HEK293T (cell line): Measurements from ENCODE around the gene SERTAD2.

Experiments
- CTBP1 ChIP-seq: fragments of 450-650 bp; IDR thresholded peaks from 2 replicates; pipeline ENCODE4 v1.6.1; 2016; ENCODE audit warnings: borderline replicate concordance
- ELF4 ChIP-seq: fragments of 450-650 bp; IDR thresholded peaks from 2 replicates; pipeline ENCODE4 v1.6.1; 2017; ENCODE audit warnings: antibody characterized with exemption
- FOXA1 ChIP-seq: fragments of 450-650 bp; IDR thresholded peaks from 2 replicates; pipeline ENCODE4 v1.6.1; 2016; ENCODE audit warnings: mild to moderate bottlenecking
- FOXM1 ChIP-seq: fragments of 450-650 bp; IDR thresholded peaks from 2 replicates; pipeline ENCODE4 v1.6.1; 2017; ENCODE audit warnings: mild to moderate bottlenecking, borderline replicate concordance
- LEF1 ChIP-seq: fragments of 450-650 bp; IDR thresholded peaks from 2 replicates; pipeline ENCODE4 v1.6.1; 2017; ENCODE audit warnings: mild to moderate bottlenecking, borderline replicate concordance
- NFRKB ChIP-seq: fragments of 450-650 bp; IDR thresholded peaks from 2 replicates; pipeline ENCODE4 v1.6.1; 2016; ENCODE audit warnings: mild to moderate bottlenecking, moderate library complexity
- PKNOX1 ChIP-seq: fragments of 450-650 bp; IDR thresholded peaks from 2 replicates; pipeline ENCODE4 v1.6.1; 2016
- SP1 ChIP-seq: fragments of 450-650 bp; IDR thresholded peaks from 2 replicates; pipeline ENCODE4 v1.6.1; 2017
- SUZ12 ChIP-seq: fragments of 450-650 bp; IDR thresholded peaks from 2 replicates; pipeline ENCODE4 v1.6.1; 2016; ENCODE audit warnings: mild to moderate bottlenecking
- TARDBP ChIP-seq: fragments of 450-650 bp; IDR thresholded peaks from 2 replicates; pipeline ENCODE4 v1.6.1; 2016
- ZNF384 ChIP-seq: fragments of 450-650 bp; IDR thresholded peaks from 2 replicates; pipeline ENCODE4 v1.6.1; 2016

- TF ChIP-seq SP1 = no peak
- TF ChIP-seq SUZ12 = no peak
- TF ChIP-seq CTBP1 = no peak
- no peak for TF ChIP-seq FOXM1
- no peak for TF ChIP-seq LEF1
- TF ChIP-seq NFRKB = no peak
- no peak for TF ChIP-seq PKNOX1
- no peak for TF ChIP-seq ZNF384
- TF ChIP-seq ELF4 = no peak
- TF ChIP-seq FOXA1 = no peak
- TF ChIP-seq TARDBP = no peak
Measured at GRCh38 chr2:64602436-64602835, 51.3 kb downstream of the SERTAD2 start.
